GM10266 (cell line): ENCODE results near the gene CAMSAP2.

Experiments used
- DNase-seq: peaks from one replicate; pipeline ENCODE4 v3.0.0; 2012; ENCODE audit errors: extremely low spot score
- CTCF ChIP-seq: IDR thresholded peaks from 2 replicates; pipeline ENCODE4 v1.5.1; 2012; ENCODE audit warnings: mild to moderate bottlenecking, low read depth; ENCODE audit not compliant: control insufficient read depth, insufficient read depth; ENCODE audit errors: missing control alignments

CAMSAP2 gene

DNA sequence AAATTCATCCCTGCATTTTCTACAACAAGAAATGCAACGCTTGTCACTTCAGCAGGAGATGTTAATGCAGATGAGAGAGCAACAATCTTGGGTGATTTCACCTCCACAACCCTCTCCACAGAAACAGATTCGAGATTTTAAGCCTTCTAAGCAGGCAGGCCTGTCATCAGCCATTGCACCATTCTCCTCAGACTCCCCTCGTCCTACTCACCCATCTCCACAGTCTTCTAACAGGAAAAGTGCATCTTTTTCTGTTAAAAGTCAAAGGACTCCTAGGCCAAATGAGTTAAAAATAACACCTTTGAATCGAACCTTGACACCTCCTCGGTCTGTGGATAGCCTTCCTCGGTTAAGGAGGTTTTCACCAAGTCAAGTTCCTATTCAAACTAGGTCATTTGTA lies 110.7 kb downstream of the CAMSAP2 start:
- DNase-seq, result no peak
- no peak for TF ChIP-seq CTCF

- TF ChIP-seq CTCF, result no peak
These were observed 111.9 kb downstream of the CAMSAP2 start for GRCh38 chr1:200850554-200850953.

DNA sequence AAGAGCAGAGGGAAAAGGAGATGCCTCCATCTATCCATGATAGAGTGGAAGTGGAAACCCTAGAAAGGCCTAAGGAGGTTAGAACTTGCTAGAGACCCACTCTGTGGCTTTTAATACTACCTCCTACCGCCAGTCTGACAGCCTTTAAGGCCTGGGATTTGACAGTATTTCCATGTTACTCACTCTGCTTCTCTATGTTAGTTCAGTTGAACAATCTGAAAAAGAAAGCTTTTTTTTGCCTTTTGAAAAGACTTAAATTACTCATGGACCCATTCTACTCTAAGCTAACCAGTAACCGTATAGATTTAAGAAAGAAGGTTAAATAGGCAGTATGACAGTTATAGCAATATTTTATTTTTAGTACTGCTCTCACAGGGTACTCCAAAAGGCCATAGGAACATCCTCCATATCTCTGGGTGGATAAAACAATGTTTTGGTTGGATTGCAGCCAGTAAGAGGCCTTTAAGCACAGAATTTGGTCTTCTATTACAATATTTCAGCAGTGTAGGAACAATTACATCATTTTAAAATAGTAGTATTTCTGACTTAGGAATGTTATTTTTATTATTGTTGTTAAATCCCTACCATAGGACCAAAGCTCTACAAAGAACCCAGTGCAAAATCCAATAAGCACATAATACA lies 118.1 kb downstream of the CAMSAP2 start:
- no peak for TF ChIP-seq CTCF
- DNase-seq, result no peak

More at GRCh38 chr1:200850554-200850953, 111.9 kb downstream of the CAMSAP2 start:
- DNase-seq, result no peak

- no peak for TF ChIP-seq CTCF
- no peak for DNase-seq
These were observed 119.1 kb downstream of the CAMSAP2 start for GRCh38 chr1:200857804-200858203.

- no peak for TF ChIP-seq CTCF
- no peak for DNase-seq
These were observed 123.4 kb downstream of the CAMSAP2 start for GRCh38 chr1:200861937-200862647.

GRCh38 chr1:200862713-200863415 lies 124.2 kb downstream of the CAMSAP2 start:
- no peak for DNase-seq
- TF ChIP-seq CTCF, result no peak

DNA sequence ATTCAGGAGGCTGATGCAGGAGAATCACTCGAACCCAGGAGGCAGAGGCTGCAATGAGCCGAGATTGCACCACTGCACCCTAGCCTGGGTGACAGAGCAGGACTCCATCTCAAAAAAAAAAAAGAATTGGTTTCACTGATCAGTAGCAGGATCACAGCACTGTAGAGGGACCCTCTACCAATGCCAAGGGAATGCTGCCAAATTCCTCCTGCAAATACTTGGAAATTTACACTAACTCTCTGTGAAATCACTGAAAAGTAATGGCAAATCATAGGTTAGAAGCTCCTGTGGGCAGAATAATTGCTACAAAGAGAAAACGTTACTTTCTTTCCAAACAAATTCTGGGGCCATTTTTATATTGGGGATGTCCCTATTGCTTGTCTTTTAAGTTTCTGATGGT lies 127.4 kb downstream of the CAMSAP2 start:
- no peak for DNase-seq
- no peak for TF ChIP-seq CTCF
